Measurements from ENCODE around the gene ICAM1.
A peak's percentile ranks its signal among the peaks of the same experiment; 100 is the strongest.
"Not testable (repeated sequence)": the region's sequence is repeated elsewhere in the genome, so short reads cannot be mapped to it uniquely, and the experiment has no call there.

The ICAM1 gene, protein sequence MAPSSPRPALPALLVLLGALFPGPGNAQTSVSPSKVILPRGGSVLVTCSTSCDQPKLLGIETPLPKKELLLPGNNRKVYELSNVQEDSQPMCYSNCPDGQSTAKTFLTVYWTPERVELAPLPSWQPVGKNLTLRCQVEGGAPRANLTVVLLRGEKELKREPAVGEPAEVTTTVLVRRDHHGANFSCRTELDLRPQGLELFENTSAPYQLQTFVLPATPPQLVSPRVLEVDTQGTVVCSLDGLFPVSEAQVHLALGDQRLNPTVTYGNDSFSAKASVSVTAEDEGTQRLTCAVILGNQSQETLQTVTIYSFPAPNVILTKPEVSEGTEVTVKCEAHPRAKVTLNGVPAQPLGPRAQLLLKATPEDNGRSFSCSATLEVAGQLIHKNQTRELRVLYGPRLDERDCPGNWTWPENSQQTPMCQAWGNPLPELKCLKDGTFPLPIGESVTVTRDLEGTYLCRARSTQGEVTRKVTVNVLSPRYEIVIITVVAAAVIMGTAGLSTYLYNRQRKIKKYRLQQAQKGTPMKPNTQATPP

DNA sequence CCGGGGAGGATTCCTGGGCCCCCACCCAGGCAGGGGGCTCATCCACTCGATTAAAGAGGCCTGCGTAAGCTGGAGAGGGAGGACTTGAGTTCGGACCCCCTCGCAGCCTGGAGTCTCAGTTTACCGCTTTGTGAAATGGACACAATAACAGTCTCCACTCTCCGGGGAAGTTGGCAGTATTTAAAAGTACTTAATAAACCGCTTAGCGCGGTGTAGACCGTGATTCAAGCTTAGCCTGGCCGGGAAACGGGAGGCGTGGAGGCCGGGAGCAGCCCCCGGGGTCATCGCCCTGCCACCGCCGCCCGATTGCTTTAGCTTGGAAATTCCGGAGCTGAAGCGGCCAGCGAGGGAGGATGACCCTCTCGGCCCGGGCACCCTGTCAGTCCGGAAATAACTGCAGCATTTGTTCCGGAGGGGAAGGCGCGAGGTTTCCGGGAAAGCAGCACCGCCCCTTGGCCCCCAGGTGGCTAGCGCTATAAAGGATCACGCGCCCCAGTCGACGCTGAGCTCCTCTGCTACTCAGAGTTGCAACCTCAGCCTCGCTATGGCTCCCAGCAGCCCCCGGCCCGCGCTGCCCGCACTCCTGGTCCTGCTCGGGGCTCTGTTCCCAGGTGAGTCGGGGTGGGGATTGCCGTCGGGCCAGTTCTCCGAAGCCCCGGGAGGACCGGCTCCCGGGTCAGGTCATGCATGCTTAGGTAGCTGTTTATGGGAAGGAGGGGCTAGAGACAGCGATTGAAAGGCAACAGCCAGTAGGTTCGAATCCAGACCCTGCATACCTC is at the start of gene ICAM1:
Gene ICAM1, plus strand, starts transcription at position 505 of the 779 bp plus-strand sequence. Its CDS starts 40 bp downstream, at position 545.
- no peak for DNase-seq

DNA sequence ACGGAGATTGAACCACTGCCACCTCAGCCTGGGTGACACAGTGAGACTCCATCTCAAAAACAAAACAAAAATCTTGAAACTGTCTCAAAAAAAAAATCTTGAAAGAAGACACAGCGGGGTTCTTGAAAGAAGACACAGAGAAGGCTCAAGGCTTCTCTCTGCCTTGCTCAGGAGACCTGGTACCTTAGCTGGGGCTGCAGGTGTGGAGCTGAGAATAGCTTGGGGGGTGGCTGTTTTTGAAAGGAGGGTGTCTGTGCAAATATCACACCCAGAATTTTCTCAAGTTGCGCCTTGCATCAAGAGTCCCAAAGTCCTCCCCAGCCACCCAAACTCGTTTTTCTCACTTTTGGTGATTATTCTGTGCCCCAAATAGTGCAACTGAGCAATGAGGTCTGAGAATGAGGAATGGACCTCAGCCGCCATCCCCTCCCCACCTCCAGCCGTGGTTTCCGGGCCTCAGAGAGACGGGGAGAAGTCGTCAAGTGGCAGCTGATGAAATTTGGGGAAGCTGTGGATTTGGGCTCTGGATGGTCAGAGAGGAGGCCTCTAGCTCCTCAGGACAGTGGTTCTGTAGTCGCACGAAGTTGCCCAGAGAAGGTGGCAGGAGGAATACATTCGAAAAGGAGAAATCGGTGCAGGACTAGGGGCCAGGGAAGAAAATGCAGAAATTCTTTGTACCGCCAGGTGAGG is 48.6 kb upstream of the ICAM1 start:
- DNase-seq = no peak

DNA sequence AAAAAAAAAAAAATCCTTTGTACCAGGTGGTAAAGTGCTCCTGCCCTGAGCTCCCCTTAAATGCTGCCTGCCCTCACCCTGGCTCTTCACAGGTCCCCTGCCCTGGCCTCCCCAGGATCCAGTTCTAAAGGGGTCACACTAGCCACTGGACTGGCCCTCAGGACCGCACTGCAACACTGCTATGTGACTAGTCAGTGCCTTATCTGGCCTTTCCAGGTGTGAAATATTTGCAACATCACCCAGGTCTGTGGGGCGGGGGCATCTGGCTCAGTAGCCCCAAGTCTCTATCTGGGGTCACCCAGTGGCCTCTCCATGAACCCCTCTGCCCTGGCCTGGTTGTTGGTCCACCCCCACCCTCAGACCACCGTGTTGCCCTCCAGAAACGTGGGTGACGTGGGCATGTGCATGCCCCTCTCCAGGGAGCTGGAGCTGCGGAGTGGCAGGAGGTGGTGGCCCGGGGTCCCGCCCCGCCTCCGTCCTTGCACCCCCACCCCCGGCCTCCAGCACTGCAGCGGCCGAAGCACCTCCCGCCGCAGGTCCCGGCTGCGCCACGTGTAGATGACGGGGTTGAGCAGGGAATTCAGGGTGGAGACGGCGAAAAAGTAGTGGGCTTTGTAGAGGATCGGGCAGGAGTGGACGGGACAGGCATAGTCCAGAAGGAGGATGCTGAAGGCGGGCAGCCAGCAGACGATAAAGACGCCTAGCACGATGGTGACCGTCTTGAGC is 47.3 kb upstream of the ICAM1 start:
- no peak for DNase-seq

DNA sequence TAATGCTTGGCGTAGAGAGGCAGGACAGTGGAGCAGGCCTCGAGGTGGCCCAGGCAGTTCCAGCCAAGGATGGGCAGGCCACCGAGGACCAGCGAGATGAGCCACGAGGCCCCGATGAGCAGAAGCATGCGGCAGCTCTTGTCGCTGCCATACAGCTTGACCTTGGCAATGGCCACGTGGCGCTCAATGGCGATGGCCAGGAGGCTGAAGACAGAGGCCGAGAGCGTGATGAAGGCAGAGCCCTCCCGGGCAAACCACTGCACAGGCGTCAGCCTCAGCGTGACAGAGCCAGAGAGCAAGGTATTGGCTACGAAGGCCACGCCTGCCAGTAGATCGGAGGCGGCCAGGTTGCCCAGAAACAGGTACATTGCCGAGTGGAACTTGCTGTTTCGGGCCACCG is 46.6 kb upstream of the ICAM1 start:
- no peak for DNase-seq

DNA sequence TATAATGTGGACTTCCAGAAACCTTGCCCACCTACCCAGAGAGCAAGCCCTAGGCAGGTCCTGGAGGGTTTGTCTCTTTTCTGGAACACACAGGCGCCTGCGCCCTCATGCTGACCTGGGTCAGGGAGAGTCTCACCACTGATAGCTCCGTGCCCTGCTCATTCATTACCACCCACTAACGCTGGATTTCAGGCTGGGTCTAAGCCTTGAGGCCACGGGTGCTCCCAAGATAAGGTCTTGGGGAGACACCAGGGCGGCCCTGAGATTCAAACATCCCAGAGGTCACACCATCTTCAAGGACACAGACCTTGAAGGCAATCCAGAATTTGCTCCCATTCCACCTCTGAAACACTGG is 44.9 kb upstream of the ICAM1 start:
- DNase-seq = no peak

DNA sequence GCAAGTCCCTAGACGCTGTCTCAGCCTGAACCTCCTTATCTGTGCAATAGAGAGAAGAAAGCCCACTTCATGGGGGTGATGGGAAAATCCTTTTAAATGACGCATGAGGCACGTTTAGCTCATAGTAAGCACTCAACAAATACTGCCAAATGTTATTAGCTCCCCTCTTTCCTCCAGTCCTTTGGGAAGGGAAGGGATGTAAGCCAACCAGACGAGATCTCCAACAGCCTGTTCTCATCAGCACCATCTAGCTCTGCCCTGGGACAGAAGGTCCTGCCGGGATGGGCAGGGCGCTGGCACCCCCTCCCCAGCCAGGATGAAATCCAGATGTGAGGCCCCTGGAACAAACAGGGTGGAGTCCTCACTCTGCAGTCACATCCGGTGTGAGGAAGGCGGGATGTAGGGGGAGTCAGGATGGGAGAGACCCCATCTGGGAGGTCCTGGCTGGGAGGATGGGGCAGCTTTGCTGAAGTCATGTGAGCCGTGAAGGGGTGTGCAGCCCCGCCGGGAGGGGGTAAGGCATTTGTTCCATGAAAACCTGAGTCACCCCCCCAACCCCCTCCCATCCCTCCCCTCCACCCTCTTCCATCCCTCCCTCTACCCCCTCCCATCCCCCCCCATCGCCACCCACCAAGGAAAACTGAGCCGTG is 44.4 kb upstream of the ICAM1 start:
- no peak for DNase-seq

DNA sequence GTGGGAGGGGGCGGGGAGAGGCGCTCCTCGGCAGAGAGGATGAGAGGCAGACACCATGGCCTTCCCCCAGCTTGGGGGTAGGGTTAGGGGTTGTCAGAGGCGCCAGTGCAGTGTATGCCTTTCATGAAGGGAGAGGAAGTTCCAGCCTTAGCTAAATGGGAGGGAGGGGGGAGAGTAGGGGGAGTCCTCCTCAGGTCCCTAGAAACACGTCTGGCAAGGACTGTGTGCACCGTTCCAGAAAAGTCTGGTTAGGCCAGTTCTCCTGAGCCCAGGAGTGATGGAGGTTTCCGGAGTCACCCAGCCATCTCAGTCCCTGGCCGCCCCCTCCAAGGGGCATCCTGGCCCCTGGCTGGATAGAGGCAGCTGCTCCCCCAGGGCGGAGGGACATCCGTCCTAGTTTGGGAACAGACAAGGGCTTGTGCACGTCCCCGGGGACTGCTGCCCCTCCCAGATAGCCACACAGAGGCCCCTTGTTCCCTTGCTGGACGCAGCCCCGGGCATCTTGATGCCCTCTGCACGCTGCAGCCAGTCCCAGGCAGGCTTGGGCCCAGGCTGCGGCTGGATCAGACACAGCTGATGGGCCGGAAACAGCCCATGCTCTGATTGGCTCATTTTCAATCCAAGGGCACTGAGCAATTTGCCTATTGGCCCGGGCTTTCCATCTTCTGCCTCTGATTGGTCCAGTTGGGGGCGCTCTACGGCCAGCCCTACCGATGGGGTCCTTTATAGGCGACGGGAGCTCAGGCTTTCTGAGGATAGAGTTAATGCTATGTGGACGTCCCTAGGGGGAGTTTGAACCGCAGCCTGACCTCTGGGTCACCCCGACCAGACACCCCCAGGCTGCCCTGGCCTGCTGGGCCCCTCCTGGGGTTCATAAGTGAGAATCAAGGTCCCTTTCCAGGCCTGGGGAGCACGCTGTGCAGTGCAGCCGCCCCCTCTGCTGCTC is 43.6 kb upstream of the ICAM1 start:
- DNase-seq = no peak

DNA sequence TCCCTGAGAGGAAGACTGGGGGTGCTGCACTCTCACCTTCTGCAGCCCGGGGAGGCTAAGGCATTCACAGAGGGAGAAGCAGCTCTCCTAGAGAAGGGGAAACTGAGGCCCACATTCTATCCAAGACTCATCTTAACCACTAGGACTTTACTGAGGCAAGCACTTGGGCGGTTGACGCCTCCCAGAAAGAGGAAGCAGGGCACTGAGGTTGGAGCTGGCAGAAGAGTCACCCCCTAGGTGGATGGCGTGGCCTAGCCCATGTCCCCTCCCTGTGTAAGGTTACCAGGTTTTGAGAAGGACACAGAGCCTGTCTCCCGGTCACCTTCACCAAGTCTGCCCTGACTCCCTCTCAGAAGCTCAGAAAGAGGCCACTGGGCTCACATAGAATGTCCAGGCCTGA is 42.5 kb upstream of the ICAM1 start:
- no peak for DNase-seq

DNA sequence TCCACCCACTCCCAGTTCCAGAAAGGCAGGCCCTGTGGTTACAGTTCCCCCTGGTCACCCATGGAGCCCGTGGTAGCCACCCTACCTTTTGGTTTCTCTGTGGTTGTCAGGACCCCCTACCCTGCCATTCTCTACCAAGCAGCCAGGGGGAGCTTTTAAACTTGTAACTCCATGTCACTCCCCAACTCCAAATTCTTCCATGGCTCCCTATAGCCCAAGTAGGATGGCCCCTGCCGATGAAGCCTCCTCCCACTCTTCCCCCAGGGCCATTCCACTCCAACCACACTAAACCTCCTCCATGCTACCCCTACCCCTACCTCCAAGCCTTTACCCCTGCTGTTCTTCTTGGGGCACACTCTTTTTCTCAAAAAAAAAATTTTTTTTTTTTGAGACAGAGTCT is 42.0 kb upstream of the ICAM1 start:
- DNase-seq = peak; percentile 33

DNA sequence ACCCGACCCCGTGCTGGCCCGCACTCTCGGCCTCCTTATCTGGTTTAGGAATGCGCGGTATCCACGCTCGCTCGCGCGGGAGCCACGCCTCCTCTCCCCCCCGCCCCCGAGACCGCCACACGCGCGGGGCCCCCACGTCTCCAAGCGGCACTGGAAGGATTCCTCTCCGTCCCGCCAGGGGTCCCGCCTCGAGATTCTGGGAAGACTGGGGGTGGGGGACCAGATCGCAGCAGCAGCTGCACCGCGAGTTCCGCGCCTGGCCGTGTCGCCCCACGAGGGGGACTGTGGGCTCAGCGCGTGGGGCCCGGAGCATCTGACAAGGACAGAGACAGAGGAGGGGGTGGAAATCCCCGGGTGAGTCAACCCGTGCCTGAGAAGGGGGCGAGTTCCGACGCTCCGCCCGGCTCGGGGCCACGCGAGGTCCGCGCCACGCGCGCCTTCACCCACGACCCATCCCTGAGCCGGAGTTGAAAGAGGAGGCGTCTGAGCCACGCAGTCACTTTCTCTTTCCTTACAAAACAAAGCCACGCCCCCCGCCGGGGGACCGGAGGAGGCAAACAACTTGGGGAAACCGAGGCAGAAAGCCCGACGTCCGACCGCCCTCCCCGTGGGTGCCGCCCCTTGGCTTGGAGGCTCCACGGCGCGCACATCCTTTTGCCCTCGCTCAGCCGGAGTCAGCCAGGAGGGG is 40.6 kb upstream of the ICAM1 start:
- no peak for DNase-seq

DNA sequence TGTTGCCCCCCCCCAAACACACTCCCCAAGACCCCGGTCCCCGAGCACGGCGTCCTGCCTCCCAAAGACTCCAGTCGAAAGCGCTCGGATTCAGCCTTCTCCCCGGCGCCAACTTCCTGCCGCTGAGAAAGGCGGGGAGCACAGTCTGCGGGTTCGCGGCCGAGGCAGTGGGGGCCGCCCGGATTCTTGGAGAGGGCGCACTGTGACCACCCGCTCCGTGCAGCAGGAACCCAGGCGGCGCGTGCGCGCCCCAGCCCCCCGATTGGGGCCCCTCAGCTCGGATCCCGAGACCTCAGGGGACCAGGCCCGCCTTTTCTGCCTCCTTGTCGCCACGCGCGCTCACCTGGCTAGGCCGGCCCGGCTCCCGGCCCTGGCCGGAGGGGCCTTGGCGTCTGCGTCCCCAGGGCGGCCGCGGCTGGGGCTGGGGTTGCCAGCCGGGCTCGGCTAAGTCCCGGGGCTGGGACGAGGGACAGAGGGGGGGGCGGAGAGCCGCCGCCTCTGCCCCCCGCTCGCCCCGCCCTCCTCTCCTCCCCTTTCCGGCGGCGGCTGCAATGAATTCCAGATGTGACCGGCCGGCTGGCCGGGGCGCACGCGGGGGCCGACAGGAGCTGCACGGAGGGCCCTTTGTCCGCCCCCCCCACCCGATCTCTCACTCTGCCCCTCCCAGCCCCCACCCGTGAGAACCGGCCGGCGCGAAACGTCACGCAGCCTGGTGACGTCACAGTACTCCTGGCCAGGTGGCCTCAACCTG is 39.9 kb upstream of the ICAM1 start, which contains the start of gene S1PR2:
Gene S1PR2, minus strand, starts transcription at position 471 of the 751 bp plus-strand sequence. CDS start 6,426 bp downstream, outside the sequence.
- peak; percentile 58 for DNase-seq

DNA sequence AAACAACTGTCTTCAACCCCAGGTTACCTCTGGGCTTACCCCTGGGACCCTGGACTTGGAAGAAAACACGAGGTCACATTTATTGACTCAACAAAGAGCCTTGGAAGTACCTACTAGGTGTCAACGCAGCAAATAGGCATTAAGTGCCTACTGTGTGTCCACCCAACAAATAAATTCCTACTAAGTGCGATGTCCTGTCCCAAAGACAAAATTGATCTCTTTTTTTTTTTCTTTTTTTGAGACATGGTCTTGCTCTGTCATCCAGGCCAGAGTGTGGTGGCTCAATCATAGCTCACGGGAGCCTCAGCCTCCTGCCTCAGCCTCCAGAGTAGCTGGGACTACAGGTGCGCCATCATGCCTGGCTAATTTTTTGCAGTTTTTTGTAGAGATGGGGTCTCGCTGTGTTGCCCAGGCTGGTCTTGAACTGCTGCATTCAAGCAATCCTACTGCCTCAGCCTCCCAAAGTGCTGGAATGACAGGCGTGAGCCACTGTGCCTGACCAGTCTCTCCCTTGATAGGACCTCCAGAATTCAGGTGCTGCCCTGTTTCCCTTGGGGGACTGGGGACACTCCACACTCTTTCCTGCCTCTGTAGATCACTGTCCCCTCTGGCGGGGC is 39.2 kb upstream of the ICAM1 start:
- DNase-seq = no peak

DNA sequence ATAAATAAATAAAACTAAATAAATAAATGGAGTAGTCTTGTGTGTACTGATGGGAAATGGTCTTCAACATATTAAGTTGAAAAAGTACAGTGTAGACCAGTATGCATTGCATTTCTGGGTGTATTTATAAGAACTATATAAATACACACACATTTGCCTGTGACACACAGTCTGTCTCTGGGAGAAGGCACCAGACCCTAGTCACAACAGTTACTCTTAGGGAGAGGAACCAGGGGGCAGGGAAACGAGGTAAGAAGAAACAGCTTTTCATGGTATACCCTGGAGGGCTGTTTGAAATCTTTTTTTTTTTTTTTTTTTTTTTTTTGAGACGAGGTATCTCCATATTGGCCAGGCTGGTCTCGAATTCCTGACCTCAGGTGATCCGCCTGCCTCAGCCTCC is 37.0 kb upstream of the ICAM1 start:
- no peak for DNase-seq

DNA sequence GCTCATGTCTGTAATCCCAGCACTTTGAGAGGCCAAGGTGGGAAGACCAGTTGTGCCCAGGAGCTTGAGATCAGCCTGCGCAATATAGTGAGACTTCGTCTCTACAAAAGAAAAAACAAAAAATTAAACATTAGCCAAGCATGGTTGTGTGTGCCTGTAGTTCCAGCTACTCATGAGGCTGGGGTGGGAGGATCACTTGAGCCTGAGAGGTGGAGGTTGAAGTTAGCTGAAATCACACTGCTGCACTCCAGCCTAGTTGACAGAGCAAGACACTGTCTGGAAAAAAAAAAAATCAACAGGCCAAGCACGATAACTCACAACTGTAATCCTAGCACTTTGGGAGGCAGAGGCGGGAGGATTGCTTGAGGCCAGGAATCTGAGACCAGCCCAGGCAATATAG is 35.9 kb upstream of the ICAM1 start:
- DNase-seq = no peak

DNA sequence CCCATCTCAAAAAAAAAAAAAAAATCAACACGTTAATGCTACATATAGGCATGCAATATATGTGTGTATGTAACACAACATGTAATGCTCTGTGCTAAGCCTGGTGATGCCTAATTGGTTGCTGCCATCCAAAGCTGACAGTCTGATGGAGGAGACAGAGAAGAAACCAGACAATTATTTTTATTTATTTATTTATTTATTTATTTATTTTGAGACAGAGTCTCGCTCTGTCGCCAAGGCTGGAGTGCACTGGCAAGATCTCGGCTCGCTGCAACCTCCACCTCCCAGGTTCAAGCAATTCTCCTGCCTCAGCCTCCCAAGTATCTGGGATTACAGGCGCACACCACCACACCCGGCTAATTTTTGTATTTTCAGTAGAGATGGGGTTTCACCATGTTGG is 35.5 kb upstream of the ICAM1 start:
- not testable (repeated sequence) for DNase-seq

DNA sequence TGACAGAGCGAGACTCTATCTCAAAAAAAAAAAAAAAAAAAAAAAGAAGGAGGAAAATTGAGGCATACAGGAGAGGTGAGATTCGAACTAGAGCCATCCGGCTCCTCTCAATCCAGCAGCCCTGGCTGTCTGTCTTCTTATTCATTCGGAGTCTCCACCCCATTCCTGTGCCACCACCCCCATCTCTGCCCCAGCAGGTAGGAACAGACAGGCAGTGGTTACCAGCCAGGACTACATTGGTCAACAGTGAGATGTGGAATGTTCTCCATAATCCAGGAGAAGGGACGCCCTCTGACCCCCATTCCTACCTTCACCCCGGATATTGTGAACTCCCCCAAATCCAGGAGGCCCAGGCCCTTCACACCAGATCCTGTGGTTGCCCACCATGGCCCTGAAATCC is 33.2 kb upstream of the ICAM1 start:
- peak; percentile 10 for DNase-seq

DNA sequence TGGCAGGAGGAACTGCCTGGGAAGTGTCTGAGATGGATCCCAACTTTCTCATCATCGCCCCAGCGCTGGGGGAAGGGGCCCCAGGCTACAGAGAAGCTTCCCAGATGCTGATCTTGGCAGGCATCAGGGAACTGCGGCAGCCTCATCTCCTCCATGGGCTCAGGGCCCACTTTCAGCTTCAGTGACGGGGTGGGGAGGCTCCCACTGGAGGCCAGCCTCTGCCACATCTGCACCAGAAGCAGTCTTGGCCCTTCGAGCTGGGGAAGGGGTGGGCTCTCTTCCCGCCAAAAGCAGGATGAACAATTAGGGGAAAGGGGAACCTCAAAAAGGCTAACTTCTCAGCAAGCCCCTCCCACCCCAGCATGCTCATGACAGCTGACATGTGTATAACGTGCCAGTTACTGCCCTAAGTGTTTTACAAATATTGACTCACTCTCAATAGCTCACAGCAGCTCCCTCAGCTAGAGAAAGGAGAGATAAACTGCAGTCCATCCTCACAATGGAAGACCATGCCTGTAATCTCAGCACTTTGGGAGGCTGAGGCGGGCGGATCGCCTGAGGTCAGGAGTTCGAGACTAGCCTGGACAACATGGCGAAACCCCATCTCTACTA is 32.6 kb upstream of the ICAM1 start:
- DNase-seq = peak; percentile 91

DNA sequence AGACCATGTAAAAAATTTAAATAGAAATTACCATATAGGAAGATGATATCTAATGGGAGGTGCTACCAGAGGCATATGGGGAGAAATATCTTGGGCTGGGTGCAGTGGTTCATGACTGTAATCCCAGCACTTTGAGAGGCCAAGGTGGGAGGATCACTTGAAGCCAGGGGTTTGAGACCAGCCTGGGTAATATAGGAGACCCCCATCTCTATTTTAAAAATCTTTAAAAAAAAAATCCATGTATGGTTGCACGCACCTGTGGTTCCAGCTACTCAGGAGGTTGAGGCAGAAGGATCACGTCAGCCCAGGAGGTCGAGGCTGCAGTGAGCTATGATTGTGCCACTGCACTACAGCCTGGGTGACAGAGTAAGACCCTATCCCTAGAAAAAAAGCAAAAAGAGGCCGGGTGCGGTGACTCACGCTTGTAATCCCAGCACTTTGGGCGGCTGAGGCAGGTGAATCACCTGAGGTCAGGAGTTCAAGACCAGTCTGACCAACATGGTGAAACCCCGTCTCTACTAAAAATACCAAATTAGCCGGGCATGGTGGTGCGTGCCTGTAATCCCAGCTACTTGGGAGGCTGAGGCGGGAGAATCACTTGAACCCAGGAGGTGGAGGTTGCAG is 29.0 kb upstream of the ICAM1 start:
- not testable (repeated sequence) for DNase-seq

Measured in NCI-H1092 (cell line).